Measurements from ENCODE around the gene C19orf53. TPM values are rescaled to one million over a fixed set of nuclear protein-coding genes. Genes with fewer than 3 reads are reported as not detected.

C19orf53 gene
- total RNA-seq, 6 donors from 2014 or later = 9.4 to 158 (median 96.5) TPM

DNA sequence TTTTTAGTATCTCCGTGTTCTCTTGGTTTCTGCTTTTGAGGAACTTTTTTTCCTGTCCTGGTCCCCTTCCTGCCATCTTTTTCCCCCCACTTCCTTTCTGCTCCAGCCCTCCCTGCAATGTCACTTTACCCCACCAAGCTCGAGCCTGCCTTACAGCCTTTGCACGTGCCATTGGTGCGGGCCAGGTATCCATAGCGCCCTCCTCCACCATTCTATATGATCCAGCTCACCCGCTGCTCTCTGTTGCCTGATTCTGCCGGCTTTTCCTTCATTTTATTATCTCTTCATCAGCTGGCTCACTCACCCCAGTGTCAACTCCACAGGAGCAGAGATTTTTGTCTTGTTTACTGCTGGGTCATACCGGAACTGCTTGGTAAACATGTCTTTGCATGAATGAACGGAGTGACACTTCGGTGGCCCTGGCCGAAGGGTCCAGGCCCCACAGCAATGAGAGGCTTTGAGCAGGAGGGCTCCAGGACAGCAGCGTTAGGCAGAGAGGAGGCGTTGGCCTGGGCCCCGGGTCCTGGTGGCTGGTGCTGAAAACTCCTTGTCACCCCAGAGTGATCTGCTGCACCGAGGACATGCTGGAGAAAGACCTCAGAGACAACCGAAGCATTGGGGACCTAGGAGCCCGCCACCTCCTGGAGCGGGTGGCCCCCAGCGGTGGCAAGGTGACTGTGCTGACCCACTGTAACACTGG is 8.7 kb upstream of the C19orf53 start:
- 50 to 53% methylated on average over 15 to 19 of the region's 19 CpGs for WGBS, 2 donors
- H3K27me3 ChIP-seq = no peaks in the 10 kb centered on the region
- no peak for ATAC-seq (ENCODE audit: low FRiP score in 2 of 2)
- no peaks in the 10 kb centered on the region for H3K9me3 ChIP-seq
- H3K4me3 ChIP-seq = peak overlapping the region; percentile 68 to 94 (median 92)
- TF ChIP-seq EP300 (IDR thresholded peaks at IDR 0.05) (no peak), POLR2A (IDR thresholded peaks at IDR 0.05) (no peak)
- TF ChIP-seq, protein P1, sequence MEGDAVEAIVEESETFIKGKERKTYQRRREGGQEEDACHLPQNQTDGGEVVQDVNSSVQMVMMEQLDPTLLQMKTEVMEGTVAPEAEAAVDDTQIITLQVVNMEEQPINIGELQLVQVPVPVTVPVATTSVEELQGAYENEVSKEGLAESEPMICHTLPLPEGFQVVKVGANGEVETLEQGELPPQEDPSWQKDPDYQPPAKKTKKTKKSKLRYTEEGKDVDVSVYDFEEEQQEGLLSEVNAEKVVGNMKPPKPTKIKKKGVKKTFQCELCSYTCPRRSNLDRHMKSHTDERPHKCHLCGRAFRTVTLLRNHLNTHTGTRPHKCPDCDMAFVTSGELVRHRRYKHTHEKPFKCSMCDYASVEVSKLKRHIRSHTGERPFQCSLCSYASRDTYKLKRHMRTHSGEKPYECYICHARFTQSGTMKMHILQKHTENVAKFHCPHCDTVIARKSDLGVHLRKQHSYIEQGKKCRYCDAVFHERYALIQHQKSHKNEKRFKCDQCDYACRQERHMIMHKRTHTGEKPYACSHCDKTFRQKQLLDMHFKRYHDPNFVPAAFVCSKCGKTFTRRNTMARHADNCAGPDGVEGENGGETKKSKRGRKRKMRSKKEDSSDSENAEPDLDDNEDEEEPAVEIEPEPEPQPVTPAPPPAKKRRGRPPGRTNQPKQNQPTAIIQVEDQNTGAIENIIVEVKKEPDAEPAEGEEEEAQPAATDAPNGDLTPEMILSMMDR (IDR thresholded peaks at IDR 0.05) = no peak
- H3K4me1 ChIP-seq = peaks cover 7 to 24% (median 18%) of the 10 kb centered on the region in 4 donors
- peaks cover 9 to 56% (median 46%) of the 10 kb centered on the region in 4 donors for H3K36me3 ChIP-seq
- peak in 1 of 2 donors; percentile 57 for DNase-seq
- H3K27ac ChIP-seq = peak overlapping the region; percentile 66 to 80 (median 79)

DNA sequence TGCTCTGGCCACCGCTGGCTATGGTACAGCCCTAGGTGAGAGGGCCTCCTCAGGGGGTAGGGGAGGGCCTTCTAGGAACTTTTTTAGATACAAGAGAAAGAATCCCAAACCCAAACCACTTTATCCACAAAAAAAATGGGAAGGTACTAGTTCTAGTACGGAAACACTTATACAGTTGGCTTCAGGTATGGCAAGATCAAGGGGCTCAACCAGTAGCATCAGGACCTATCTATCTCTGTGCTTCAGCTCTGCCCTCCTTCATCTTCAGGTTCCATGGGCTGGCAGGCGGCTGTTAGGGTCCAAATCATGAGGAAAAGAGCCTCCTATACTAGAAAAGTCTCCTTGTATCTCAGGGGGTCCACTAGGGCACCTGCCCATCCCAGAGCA is 8.2 kb upstream of the C19orf53 start:
- 97 to 100% methylated on average over 1 to 3 of the region's 3 CpGs for WGBS, 2 donors
- Histone ChIP-seq H3K36me3 (peaks cover 6 to 57% (median 44%) of the 10 kb centered on the region in 4 donors), H3K9me3 (no peaks in the 10 kb centered on the region), H3K4me1 (peaks cover 7 to 24% (median 18%) of the 10 kb centered on the region in 4 donors), H3K4me3 (peak overlapping the region in 1 of 4 donors; percentile 93), H3K27ac (peak overlapping the region in 3 of 4 donors; percentile 66 to 79 (median 79)), H3K27me3 (no peaks in the 10 kb centered on the region)
- ATAC-seq (ENCODE audit: low FRiP score in 2 of 2) (no peak), DNase-seq (no peak)
- TF ChIP-seq EP300 (IDR thresholded peaks at IDR 0.05) = no peak
- TF ChIP-seq, protein P1 (IDR thresholded peaks at IDR 0.05) = no peak
- no peak for TF ChIP-seq POLR2AphosphoS5 (IDR thresholded peaks at IDR 0.05)
- TF ChIP-seq POLR2A (IDR thresholded peaks at IDR 0.05) = no peak

GRCh38 chr19:13768510-13768909 is 5.7 kb upstream of the C19orf53 start:
- no peak overlapping the region for H3K27ac ChIP-seq
- H3K36me3 ChIP-seq = peaks cover 9 to 46% (median 36%) of the 10 kb centered on the region in 4 donors
- no peaks in the 10 kb centered on the region for H3K27me3 ChIP-seq
- H3K4me3 ChIP-seq = no peak overlapping the region
- H3K9me3 ChIP-seq = no peaks in the 10 kb centered on the region
- WGBS, 2 donors = 92 to 100% methylated on average over 8 to 12 of the region's 19 CpGs
- H3K4me1 ChIP-seq = peaks cover 7 to 24% (median 16%) of the 10 kb centered on the region in 4 donors
- ATAC-seq (ENCODE audit: low FRiP score in 2 of 2) (no peak), DNase-seq (no peak)
- TF ChIP-seq POLR2A (IDR thresholded peaks at IDR 0.05) (no peak), EP300 (IDR thresholded peaks at IDR 0.05) (no peak), POLR2AphosphoS5 (IDR thresholded peaks at IDR 0.05) (no peak)

DNA sequence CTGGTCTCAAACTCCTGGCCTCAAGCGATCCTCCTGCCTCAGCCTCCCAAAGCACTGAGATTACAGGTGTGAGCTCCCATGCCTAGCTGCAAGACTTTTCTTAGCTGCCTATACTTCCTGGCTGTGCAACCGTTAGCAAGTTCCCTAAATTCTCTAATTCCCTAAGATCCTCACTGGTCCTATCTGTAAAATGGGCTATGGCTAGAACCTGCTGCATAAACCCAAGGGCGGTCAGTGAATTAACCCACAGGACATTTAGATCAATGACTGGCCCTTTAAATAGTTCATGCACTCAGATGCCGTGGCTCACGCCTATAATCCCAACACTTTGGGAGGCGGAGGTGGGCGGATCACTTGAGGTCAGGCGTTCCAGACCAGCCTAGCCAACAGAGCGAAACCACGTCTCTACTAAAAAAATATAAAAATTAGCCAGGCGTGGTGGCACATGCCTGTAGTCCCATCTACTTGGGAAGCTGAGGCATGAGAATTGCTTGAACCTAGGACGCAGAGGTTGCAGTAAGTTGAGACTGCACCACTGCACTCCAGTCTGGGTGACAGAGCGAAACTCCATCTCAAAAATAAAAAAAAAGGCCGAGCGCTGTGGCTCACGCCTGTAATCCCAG is 4.1 kb upstream of the C19orf53 start:
- TF ChIP-seq POLR2AphosphoS5 (IDR thresholded peaks at IDR 0.05) (no peak), EP300 (IDR thresholded peaks at IDR 0.05) (no peak), POLR2A (IDR thresholded peaks at IDR 0.05) (no peak)
- TF ChIP-seq, protein P1 (IDR thresholded peaks at IDR 0.05) = no peak
- H3K27ac ChIP-seq = no peak overlapping the region
- no peak for ATAC-seq (ENCODE audit: low FRiP score in 2 of 2)
- no peaks in the 10 kb centered on the region for H3K9me3 ChIP-seq
- 93 to 95% methylated on average over 16 of the region's 16 CpGs for WGBS, 2 donors
- no peak for DNase-seq
- H3K4me3 ChIP-seq = no peak overlapping the region
- H3K36me3 ChIP-seq = peaks cover 9 to 46% (median 35%) of the 10 kb centered on the region in 4 donors
- H3K4me1 ChIP-seq = peaks cover 7 to 25% (median 14%) of the 10 kb centered on the region in 4 donors
- H3K27me3 ChIP-seq = no peaks in the 10 kb centered on the region

- ATAC-seq (ENCODE audit: low FRiP score in 2 of 2) (no peak), DNase-seq (no peak)
- Histone ChIP-seq H3K4me3 (no peak overlapping the region), H3K36me3 (peaks cover 6 to 38% (median 21%) of the 10 kb centered on the region in 4 donors), H3K27me3 (no peaks in the 10 kb centered on the region), H3K9me3 (no peaks in the 10 kb centered on the region), H3K4me1 (peaks cover 25 to 47% (median 29%) of the 10 kb centered on the region in 4 donors), H3K27ac (no peak overlapping the region)
- TF ChIP-seq, protein P1 (IDR thresholded peaks at IDR 0.05) = no peak
- TF ChIP-seq POLR2AphosphoS5 (IDR thresholded peaks at IDR 0.05) (no peak), POLR2A (IDR thresholded peaks at IDR 0.05) (no peak), EP300 (IDR thresholded peaks at IDR 0.05) (no peak)
- WGBS, 2 donors = 88 to 97% methylated on average over 6 to 9 of the region's 9 CpGs
These were observed 4.1 kb downstream of the C19orf53 start for GRCh38 chr19:13778398-13778797.
